HepG2 (cell line): Measurements from ENCODE around the gene CCDC201. TPM values are rescaled to one million over a fixed set of nuclear protein-coding genes. Genes with fewer than 3 reads are reported as not detected.

ENCODE experiments used
- ARNT2 ChIP-seq: sonication (generic); formaldehyde crosslinking; IDR thresholded peaks from 2 replicates; pipeline ENCODE4 v1.8.0; 2022; ENCODE audit warnings: mild to moderate bottlenecking, low read depth, missing genetic modification reagents, moderate library complexity
- CHD4 ChIP-seq: fragments of 200-600 bp; sonication (generic); IDR thresholded peaks from 2 replicates; pipeline ENCODE4 v1.7.0; 2017; ENCODE audit warnings: mild to moderate bottlenecking, low read length, borderline replicate concordance
- GATAD1 ChIP-seq: IDR thresholded peaks from 2 replicates; pipeline ENCODE4 v1.6.1; 2016; ENCODE audit warnings: missing genetic modification reagents, missing compliant biosample characterization
- HBP1 ChIP-seq: IDR thresholded peaks from 2 replicates; pipeline ENCODE4 v1.6.1; 2016; ENCODE audit warnings: low read depth, control low read depth
- HMGA1 ChIP-seq: sonication (generic); formaldehyde crosslinking; conservative IDR thresholded peaks from 2 replicates; pipeline ENCODE4 v1.4.0; 2020; ENCODE audit warnings: missing genetic modification reagents
- JUN ChIP-seq: sonication (generic); formaldehyde crosslinking; IDR thresholded peaks from 2 replicates; pipeline ENCODE4 v1.4.0; 2020; ENCODE audit warnings: mild to moderate bottlenecking, missing genetic modification reagents
- MED1 ChIP-seq: sonication (generic); formaldehyde crosslinking; IDR thresholded peaks from 2 replicates; pipeline ENCODE4 v1.4.0; 2020; ENCODE audit warnings: missing genetic modification reagents
- MLXIP ChIP-seq: sonication (generic); formaldehyde crosslinking; IDR thresholded peaks from 2 replicates; pipeline ENCODE4 v1.9.0; 2021; ENCODE audit warnings: missing genetic modification reagents, borderline replicate concordance
- POGK ChIP-seq: sonication (generic); formaldehyde crosslinking; conservative IDR thresholded peaks from 2 replicates; pipeline ENCODE4 v1.8.0; 2022; ENCODE audit warnings: mild to moderate bottlenecking, moderate library complexity, missing genetic modification reagents
- SOX6 ChIP-seq, 2 experiments: fragments of 450-650 bp in 1 of 2; sonication (generic) in 1 of 2; formaldehyde crosslinking in 1 of 2; IDR thresholded peaks; 2 replicates each; pipeline versions ENCODE4 v1.4.0 to v1.6.1; 2017 to 2020; ENCODE audit warnings: antibody characterized with exemption in 1 of 2, mild to moderate bottlenecking in 1 of 2, missing genetic modification reagents in 1 of 2
- SP1 ChIP-seq, 2 experiments: fragments of 450-650 bp in 1 of 2; sonication (generic) in 1 of 2; formaldehyde crosslinking in 1 of 2; IDR thresholded peaks; 2 replicates each; pipeline versions ENCODE4 v1.4.0 to v1.6.1; 2016 to 2020; ENCODE audit warnings: missing genetic modification reagents in 1 of 2
- SP4 ChIP-seq: sonication (generic); formaldehyde crosslinking; IDR thresholded peaks from 2 replicates; pipeline ENCODE4 v1.8.1; 2023; ENCODE audit warnings: mild to moderate bottlenecking, missing genetic modification reagents
- SRF ChIP-seq: IDR thresholded peaks from 2 replicates; pipeline ENCODE4 v1.6.1; 2011; ENCODE audit warnings: mild to moderate bottlenecking, low read depth, low read length, moderate library complexity
- TCF12 ChIP-seq, 2 experiments: fragments of 450-650 bp in 1 of 2; sonication (generic) in 1 of 2; formaldehyde crosslinking in 1 of 2; IDR thresholded peaks; 2 replicates each; pipeline versions ENCODE4 v1.6.1 to v1.8.0; 2017 to 2022; ENCODE audit warnings: antibody characterized with exemption in 1 of 2, mild to moderate bottlenecking in 1 of 2, missing genetic modification reagents in 1 of 2, moderate library complexity in 1 of 2
- TRAFD1 ChIP-seq: sonication (generic); formaldehyde crosslinking; IDR thresholded peaks from 2 replicates; pipeline ENCODE4 v1.5.1; 2020; ENCODE audit warnings: missing genetic modification reagents, mild to moderate bottlenecking, borderline replicate concordance
- ZNF232 ChIP-seq: sonication (generic); formaldehyde crosslinking; IDR thresholded peaks from 2 replicates; pipeline ENCODE4 v1.4.0; 2020; ENCODE audit warnings: missing genetic modification reagents, borderline replicate concordance
- ZNF446 ChIP-seq: sonication (generic); formaldehyde crosslinking; IDR thresholded peaks from 2 replicates; pipeline ENCODE4 v1.5.0; 2020; ENCODE audit warnings: mild to moderate bottlenecking, missing genetic modification reagents
- ZNF501 ChIP-seq: sonication (generic); formaldehyde crosslinking; IDR thresholded peaks from 2 replicates; pipeline ENCODE4 v1.5.1; 2020; ENCODE audit warnings: mild to moderate bottlenecking, moderate library complexity, missing genetic modification reagents
- ZNF619 ChIP-seq: sonication (generic); formaldehyde crosslinking; IDR thresholded peaks from 2 replicates; pipeline ENCODE4 v1.4.0; 2020; ENCODE audit warnings: mild to moderate bottlenecking, missing genetic modification reagents
- ZNF777 ChIP-seq: sonication (generic); formaldehyde crosslinking; IDR thresholded peaks from 2 replicates; pipeline ENCODE4 v1.4.0; 2020; ENCODE audit warnings: missing genetic modification reagents
- ZNF879 ChIP-seq: sonication (generic); formaldehyde crosslinking; IDR thresholded peaks from 2 replicates; pipeline ENCODE4 v1.8.1; 2023; ENCODE audit warnings: missing genetic modification reagents
- polyA plus RNA-seq, 8 experiments: library from polyadenylated mRNA; depleted of rRNA in 3 of 8; stranded (reverse) in 7 of 8; unstranded in 1 of 8; fragments of >200 nt; fragmentation: Illumina TruSeq in 4 of 8; extraction: Trizol in 4 of 8; gene quantifications; 2 replicates each; pipeline versions ENCODE4 v1.2.1 to v1.2.3, GENCODE V29; 2011 to 2016; ENCODE audit warnings: low read depth in 4 of 8, missing spikeins in 1 of 8, mixed read lengths in 1 of 8; ENCODE audit not compliant: insufficient read depth in 1 of 8
- total RNA-seq, 5 experiments: library from RNA; depleted of rRNA; stranded (reverse); fragments of >200 nt; fragmentation: Illumina TruSeq; extraction: Trizol; gene quantifications; 2 replicates each; pipeline ENCODE4 v1.2.3, GENCODE V29; 2016; ENCODE audit warnings: low read depth in 1 of 5

Gene CCDC201
- total and polyA plus RNA-seq, 2 of the 13 experiments (the other 11 are each of a cell fraction or from before 2014, with no cell fraction given) = 0.92 TPM; not detected in 1

GRCh38 chr7:45890125-45890901 is 17.4 kb upstream of the CCDC201 start (continued):
- TF ChIP-seq MLXIP = no peak
- no peak for TF ChIP-seq JUN
- TF ChIP-seq CHD4 = no peak
- TF ChIP-seq ZNF777 (CRISPR knock-in tag) = no peak
- TF ChIP-seq HBP1 (CRISPR knock-in tag) = 0 out of 2 replicates have a peak, but pooled peaks have one; percentile 41
- TF ChIP-seq ZNF501 (CRISPR knock-in tag) = peak; percentile 92
- no peak for TF ChIP-seq ZNF446 (CRISPR knock-in tag)
- no peak for TF ChIP-seq SOX6 (IDR thresholded peaks at IDR 0.05)
- TF ChIP-seq SOX6 (CRISPR knock-in tag; IDR thresholded peaks at IDR 0.05) = no peak
- TF ChIP-seq POGK (CRISPR knock-in tag) = 0 out of 2 replicates have a peak, but pooled peaks have one; percentile 54
- no peak for TF ChIP-seq SP1 (IDR thresholded peaks at IDR 0.05)
- TF ChIP-seq SP1 (CRISPR knock-in tag; IDR thresholded peaks at IDR 0.05) = no peak
- TF ChIP-seq GATAD1 (CRISPR knock-in tag) = no peak
- no peak for TF ChIP-seq TRAFD1 (CRISPR knock-in tag)
- no peak for TF ChIP-seq TCF12 (IDR thresholded peaks at IDR 0.05)
- no peak; the same call in 1 of the 2 replicates for TF ChIP-seq TCF12 (CRISPR knock-in tag; IDR thresholded peaks at IDR 0.05)
- peak; percentile 72 for TF ChIP-seq MED1 (CRISPR knock-in tag)
- peak; percentile 27; the same call in 1 of the 2 replicates for TF ChIP-seq SP4 (CRISPR knock-in tag)
- TF ChIP-seq ARNT2 (CRISPR knock-in tag) = 0 out of 2 replicates have a peak, but pooled peaks have one; percentile 8
- peak; percentile 72 for TF ChIP-seq ZNF232
- no peak for TF ChIP-seq HMGA1
- peak; percentile 54 for TF ChIP-seq ZNF619 (CRISPR knock-in tag)
- no peak for TF ChIP-seq SRF
- no peak for TF ChIP-seq ZNF879 (CRISPR knock-in tag)
